Right lobe of liver (tissue), 6 donors: ENCODE data around the gene HMGCS2. TPM values are rescaled to one million over a fixed set of nuclear protein-coding genes. Genes with fewer than 3 reads are reported as not detected.

Source experiments
- ATAC-seq, 4 donors: fragments of 200-7000 bp; cut with Tn5 transposase; one replicate each; pipeline ENCODE4 v1.9.1; 2020; ENCODE audit warnings: mild to moderate bottlenecking in 4 of 4, moderate library complexity in 4 of 4
- DNase-seq, 3 donors: peaks; one replicate each; pipeline ENCODE4 v3.0.0-alpha.2; 2020
- H3K27ac ChIP-seq, 3 donors: fragments of 200-600 bp; one replicate each; pipeline ENCODE4 v1.8.0; 2022
- H3K27me3 ChIP-seq, 2 donors: fragments of 200-600 bp; one replicate each; pipeline ENCODE4 v1.8.0; 2022
- H3K36me3 ChIP-seq, 4 donors: fragments of 200-600 bp; sonication (generic) in 1 of 4; one replicate each; pipeline versions ENCODE4 v1.5.1 to v1.8.0; 2017 to 2022; ENCODE audit warnings: control low read depth in 1 of 4
- H3K4me1 ChIP-seq, 4 donors: fragments of 200-600 bp; sonication (generic) in 1 of 4; one replicate each; pipeline versions ENCODE4 v1.5.1 to v1.8.0; 2017 to 2022; ENCODE audit warnings: control low read depth in 1 of 4
- H3K4me3 ChIP-seq, 3 donors: fragments of 200-600 bp; one replicate each; pipeline ENCODE4 v1.8.0; 2022
- H3K9me3 ChIP-seq, 4 donors: fragments of 200-600 bp; sonication (generic) in 1 of 4; one replicate each; pipeline versions ENCODE4 v1.5.1 to v1.8.0; 2017 to 2022; ENCODE audit warnings: control low read depth in 1 of 4
- POLR2A ChIP-seq: fragments of 450-650 bp; IDR thresholded peaks from one replicate; pipeline ENCODE4 v1.6.1; 2017; ENCODE audit warnings: antibody characterized with exemption, mild to moderate bottlenecking
- WGBS: methylation state at CpG from one replicate; pipeline ENCODE4 v1.1.6; 2018; ENCODE audit warnings: low coverage, low lambda C conversion rate; ENCODE audit not compliant: insufficient coverage; ENCODE audit errors: missing lambda C conversion rate; 5-methylcytosine and 5-hydroxymethylcytosine counted together
- intact Hi-C, 2 donors: fragments of 100-400 bp; cut with DNase I; formaldehyde crosslinking; loops; one replicate each; pipeline versions ENCODE4 v1.11.2 to v1.14.1; 2022
- total RNA-seq, 6 experiments: library from RNA; depleted of rRNA in 2 of 6; stranded (reverse); fragments of >200 nt in 2 of 6; fragmentation: NEBNext Ultra II Directional in 3 of 6; extraction: Animal tissue kit (Norgen Biotek cat#: 25700) in 3 of 6; gene quantifications; one replicate each; pipeline versions ENCODE4 v1.1.0 to v1.2.4, GENCODE V29; 2016 to 2023
- TF ChIP-seq, protein P1 (sequence below), 4 donors: fragments of 200-600 bp in 3 of 4; fragments of 450-650 bp in 1 of 4; IDR thresholded peaks; one replicate each; pipeline versions ENCODE4 v1.5.1 to v1.8.0; 2016 to 2022; ENCODE audit warnings: antibody characterized with exemption in 4 of 4, mild to moderate bottlenecking in 2 of 4
- donor health status: DM: no; HTN: yes; CAD: no.
- donor health status: DM: no; HTN: no; CAD: no.
- donor health status: DM: no; HTN: no; CAD: no.
- donor health status: DM: no; HTN: yes; CAD: no.
- donor health status: DM: no; HTN: yes; CAD: no.

The HMGCS2 gene
- total RNA-seq, 6 experiments from 2014 or later: 390 to 938 (median 855) TPM

DNA sequence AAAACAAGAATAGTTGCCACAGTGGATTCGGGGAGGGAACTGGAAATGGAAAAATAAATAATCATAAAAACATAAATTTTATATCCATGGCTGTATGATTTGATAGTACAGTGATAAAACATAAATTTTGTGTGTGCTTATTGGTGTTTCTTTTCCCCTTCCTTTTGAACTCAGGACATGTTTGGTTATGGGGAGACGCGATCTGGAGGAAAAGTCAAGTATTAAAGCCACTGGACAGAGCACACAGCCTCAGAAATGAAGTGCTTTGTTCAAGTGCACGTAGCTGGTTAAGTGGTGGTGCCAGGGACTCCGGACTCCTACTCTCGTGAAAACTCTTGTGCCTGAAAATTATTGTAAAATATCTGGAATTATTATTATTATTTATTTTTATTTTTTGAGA, 9.7 kb upstream of the HMGCS2 start:
- DNase-seq: no peak
- Histone ChIP-seq H3K27me3 (no peaks in the 10 kb centered on the region), H3K36me3 (no peaks in the 10 kb centered on the region), H3K27ac (peak overlapping the region in 2 of 3 donors; percentile 80 to 98), H3K9me3 (no peaks in the 10 kb centered on the region), H3K4me3 (no peak overlapping the region), H3K4me1 (peaks cover 0 to 60% (median 26%) of the 10 kb centered on the region in 4 donors)
- TF ChIP-seq, protein P1, sequence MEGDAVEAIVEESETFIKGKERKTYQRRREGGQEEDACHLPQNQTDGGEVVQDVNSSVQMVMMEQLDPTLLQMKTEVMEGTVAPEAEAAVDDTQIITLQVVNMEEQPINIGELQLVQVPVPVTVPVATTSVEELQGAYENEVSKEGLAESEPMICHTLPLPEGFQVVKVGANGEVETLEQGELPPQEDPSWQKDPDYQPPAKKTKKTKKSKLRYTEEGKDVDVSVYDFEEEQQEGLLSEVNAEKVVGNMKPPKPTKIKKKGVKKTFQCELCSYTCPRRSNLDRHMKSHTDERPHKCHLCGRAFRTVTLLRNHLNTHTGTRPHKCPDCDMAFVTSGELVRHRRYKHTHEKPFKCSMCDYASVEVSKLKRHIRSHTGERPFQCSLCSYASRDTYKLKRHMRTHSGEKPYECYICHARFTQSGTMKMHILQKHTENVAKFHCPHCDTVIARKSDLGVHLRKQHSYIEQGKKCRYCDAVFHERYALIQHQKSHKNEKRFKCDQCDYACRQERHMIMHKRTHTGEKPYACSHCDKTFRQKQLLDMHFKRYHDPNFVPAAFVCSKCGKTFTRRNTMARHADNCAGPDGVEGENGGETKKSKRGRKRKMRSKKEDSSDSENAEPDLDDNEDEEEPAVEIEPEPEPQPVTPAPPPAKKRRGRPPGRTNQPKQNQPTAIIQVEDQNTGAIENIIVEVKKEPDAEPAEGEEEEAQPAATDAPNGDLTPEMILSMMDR (IDR thresholded peaks at IDR 0.05): no peak
- TF ChIP-seq POLR2A: no peak
- no peak for ATAC-seq
- intact Hi-C loops: no loop called here
- 81% methylated on average over 6 of the region's 6 CpGs for WGBS

DNA sequence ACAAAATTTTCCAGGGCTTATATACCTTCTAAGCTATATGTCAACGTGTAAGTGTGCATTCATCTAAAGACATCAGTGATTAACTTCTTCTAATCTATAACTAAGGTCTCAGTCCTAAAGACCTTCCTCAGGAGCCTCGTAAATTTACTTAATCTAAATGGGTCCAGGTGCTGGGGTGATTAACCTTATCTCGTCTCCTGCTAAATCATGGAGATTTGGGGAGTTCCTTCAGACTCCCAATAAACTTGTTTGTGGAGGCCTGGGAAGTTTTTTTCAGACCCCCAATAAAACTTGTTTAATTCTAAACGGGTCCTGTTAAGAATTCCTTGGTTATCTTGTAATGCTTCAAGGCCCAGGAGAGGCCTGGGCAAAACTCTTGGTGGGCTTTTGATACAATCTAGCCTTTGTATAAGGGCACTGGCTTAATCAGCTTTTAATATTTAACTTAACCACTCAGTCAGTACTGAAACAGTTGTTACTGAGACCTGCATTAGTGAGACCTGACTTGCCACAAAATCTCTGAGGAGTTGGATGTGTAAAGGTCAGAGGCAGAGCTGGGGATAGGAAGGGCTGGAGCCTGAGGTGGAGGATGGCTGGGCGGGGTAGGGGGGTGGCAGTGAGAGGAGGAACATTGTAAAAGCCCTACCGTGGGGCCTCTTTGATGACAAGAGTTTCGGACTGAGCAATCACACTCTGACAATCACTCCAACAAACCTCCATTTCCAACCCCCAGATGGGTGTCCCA, 6.2 kb upstream of the HMGCS2 start:
- intact Hi-C loops: no loop called here
- Histone ChIP-seq H3K9me3 (no peaks in the 10 kb centered on the region), H3K4me3 (no peak overlapping the region), H3K27me3 (no peaks in the 10 kb centered on the region), H3K27ac (peak overlapping the region; percentile 40 to 88 (median 83)), H3K4me1 (peaks cover 0 to 55% (median 25%) of the 10 kb centered on the region in 4 donors), H3K36me3 (no peaks in the 10 kb centered on the region)
- ATAC-seq (peak in 1 of 4 donors; percentile 9), DNase-seq (no peak)
- WGBS: 42% methylated on average over 5 of the region's 7 CpGs
- TF ChIP-seq, protein P1 (IDR thresholded peaks at IDR 0.05): no peak

DNA sequence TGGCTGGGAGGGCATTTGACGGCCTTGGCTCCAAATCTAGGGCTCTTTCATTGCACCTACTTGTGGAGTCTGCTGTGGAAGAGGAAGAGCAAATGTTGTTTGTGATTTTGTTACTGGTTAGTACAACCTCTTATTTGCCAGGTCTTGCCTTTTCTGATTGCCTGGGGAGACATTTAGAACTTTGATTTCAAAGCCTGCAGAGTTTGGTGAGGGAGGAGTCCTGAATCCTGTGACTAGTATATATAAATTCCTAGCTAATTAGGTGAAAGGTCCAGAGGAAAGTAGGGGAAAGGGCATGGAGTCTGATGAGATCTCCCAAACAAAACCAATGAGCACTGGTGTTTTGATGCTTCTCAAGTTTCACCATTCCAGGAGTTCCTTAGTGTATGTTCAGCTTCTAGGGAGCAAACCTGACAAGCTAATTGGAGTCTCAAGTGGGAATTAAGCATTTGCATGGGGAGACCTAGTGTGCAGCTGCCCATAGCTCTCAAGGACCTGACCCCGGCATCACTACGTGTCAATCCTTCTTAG, 5.1 kb upstream of the HMGCS2 start:
- H3K36me3 ChIP-seq: no peaks in the 10 kb centered on the region
- ATAC-seq (peak; percentile 46 to 62 (median 60)), DNase-seq (no peak)
- no peaks in the 10 kb centered on the region for H3K9me3 ChIP-seq
- H3K4me1 ChIP-seq: peaks cover 0 to 54% (median 27%) of the 10 kb centered on the region in 4 donors
- 38% methylated on average over 3 of the region's 3 CpGs for WGBS
- peak overlapping the region; percentile 40 to 88 (median 83) for H3K27ac ChIP-seq
- no peaks in the 10 kb centered on the region for H3K27me3 ChIP-seq
- TF ChIP-seq, protein P1 (IDR thresholded peaks at IDR 0.05): no peak
- peak; percentile 33 for TF ChIP-seq POLR2A
- intact Hi-C loops: no loop called here
- no peak overlapping the region for H3K4me3 ChIP-seq

DNA sequence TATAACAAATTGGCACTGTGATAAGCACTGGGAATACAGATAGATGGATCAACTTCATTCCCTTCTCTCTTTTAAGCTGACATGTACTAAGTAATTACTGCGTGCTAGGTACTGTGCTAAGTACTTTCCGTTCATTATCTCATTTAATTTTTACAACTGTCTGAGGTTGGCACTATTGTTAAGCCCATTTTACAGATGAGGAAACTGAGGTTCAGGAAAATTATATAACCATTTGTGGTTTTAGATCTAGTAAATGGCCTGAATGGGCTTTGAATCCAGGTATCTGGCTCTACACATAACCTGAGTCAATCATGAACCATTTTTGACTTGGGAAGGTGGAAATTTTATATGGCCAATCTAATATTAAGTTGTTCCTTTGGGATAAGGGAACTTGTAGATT, 3.6 kb upstream of the HMGCS2 start:
- H3K9me3 ChIP-seq: no peaks in the 10 kb centered on the region
- H3K4me1 ChIP-seq: peaks cover 0 to 53% (median 24%) of the 10 kb centered on the region in 4 donors
- peak overlapping the region in 2 of 3 donors; percentile 83 to 88 for H3K27ac ChIP-seq
- H3K27me3 ChIP-seq: no peaks in the 10 kb centered on the region
- TF ChIP-seq POLR2A: no peak
- ATAC-seq: no peak
- 97% methylated on average over 2 of the region's 2 CpGs for WGBS
- no peaks in the 10 kb centered on the region for H3K36me3 ChIP-seq
- intact Hi-C loops: no loop called here
- DNase-seq: no peak
- H3K4me3 ChIP-seq: no peak overlapping the region

DNA sequence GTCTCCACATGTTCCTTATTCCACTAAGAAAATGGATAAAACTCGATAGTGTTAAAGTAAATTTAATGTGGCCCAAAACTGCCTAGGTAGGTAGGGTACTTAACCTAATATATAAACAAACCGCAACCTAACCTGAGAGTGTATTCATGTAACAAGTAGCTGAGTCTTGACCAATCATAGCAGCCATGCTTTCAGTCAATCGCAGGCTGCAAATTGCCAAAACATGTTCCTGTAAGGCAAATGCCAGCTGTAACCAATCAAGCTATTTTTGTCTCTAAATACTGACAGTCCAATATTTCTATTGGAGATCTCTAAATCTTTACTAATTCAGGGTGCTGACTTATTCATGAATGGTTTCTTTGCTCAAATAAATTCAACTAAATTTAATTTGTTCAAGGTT, 3.1 kb upstream of the HMGCS2 start:
- intact Hi-C loops: no loop called here
- DNase-seq (no peak), ATAC-seq (no peak)
- no peaks in the 10 kb centered on the region for H3K36me3 ChIP-seq
- no peak overlapping the region for H3K4me3 ChIP-seq
- no peaks in the 10 kb centered on the region for H3K9me3 ChIP-seq
- TF ChIP-seq POLR2A: no peak
- TF ChIP-seq, protein P1 (IDR thresholded peaks at IDR 0.05): no peak
- peaks cover 0 to 53% (median 24%) of the 10 kb centered on the region in 4 donors for H3K4me1 ChIP-seq
- peak overlapping the region in 2 of 3 donors; percentile 83 to 88 for H3K27ac ChIP-seq
- 36% methylated on average over 3 of the region's 3 CpGs for WGBS
- no peaks in the 10 kb centered on the region for H3K27me3 ChIP-seq
